Activated T-helper 1 cell treated with anti-CD3 and anti-CD28 coated beads, Interleukin-12 subunit alpha, Interleukin-12 subunit beta, Interleukin-2, Interleukin-4 antibody, amounts not matched to agents 30 ng/mL and 10 ng/mL and 1 ng/mL, durations not matched to agents 14 hours and 24 hours and 36 hours (primary cell): Measurements from ENCODE around the gene MAMDC4. TPM values are rescaled to one million over a fixed set of nuclear protein-coding genes. Genes with fewer than 3 reads are reported as not detected.

Source experiments
- DNase-seq: peaks from one replicate; pipeline ENCODE4 v3.0.0; 2021; ENCODE audit warnings: low spot score
- H3K27ac Mint-ChIP-seq: one replicate; pipeline ENCODE4 v1.8.0; 2021; ENCODE audit warnings: mild to moderate bottlenecking, mixed read lengths
- H3K27me3 Mint-ChIP-seq: one replicate; pipeline ENCODE4 v1.8.0; 2022; ENCODE audit warnings: mild to moderate bottlenecking, moderate library complexity, mixed read lengths; ENCODE audit not compliant: insufficient read depth
- H3K36me3 Mint-ChIP-seq: one replicate; pipeline ENCODE4 v1.8.0; 2021; ENCODE audit warnings: low read depth, mixed read lengths
- H3K4me1 Mint-ChIP-seq: one replicate; pipeline ENCODE4 v1.8.0; 2021; ENCODE audit warnings: low read depth, mixed read lengths
- H3K4me3 Mint-ChIP-seq: one replicate; pipeline ENCODE4 v1.8.0; 2021; ENCODE audit warnings: mild to moderate bottlenecking, moderate library complexity, mixed read lengths
- H3K9me3 Mint-ChIP-seq: one replicate; pipeline ENCODE4 v1.8.0; 2021; ENCODE audit warnings: mixed read lengths
- intact Hi-C: fragments of 100-400 bp; cut with micrococcal nuclease; formaldehyde crosslinking; loops from one replicate; pipeline ENCODE4 v1.15.1; 2024
- total RNA-seq: library from RNA; stranded (reverse); gene quantifications from 2 replicates; pipeline ENCODE4 v1.2.3, GENCODE V29; 2022

The MAMDC4 gene
- total RNA-seq, 1 donor from 2014 or later, result 18.2 TPM

GRCh38 chr9:136814725-136815421 is 37.3 kb upstream of the MAMDC4 start:
- peaks cover 35% of the 10 kb centered on the region for H3K36me3 Mint-ChIP-seq
- H3K27ac Mint-ChIP-seq, result no peak overlapping the region
- peaks cover 38% of the 10 kb centered on the region for H3K4me1 Mint-ChIP-seq
- no peaks in the 10 kb centered on the region for H3K27me3 Mint-ChIP-seq
- no peak overlapping the region for H3K4me3 Mint-ChIP-seq
- intact Hi-C loops, result no loop called here
- no peak for DNase-seq
- no peaks in the 10 kb centered on the region for H3K9me3 Mint-ChIP-seq

- Mint-ChIP-seq H3K36me3 (peaks cover 31% of the 10 kb centered on the region), H3K4me3 (no peak overlapping the region), H3K4me1 (peaks cover 34% of the 10 kb centered on the region), H3K27ac (no peak overlapping the region), H3K9me3 (no peaks in the 10 kb centered on the region), H3K27me3 (no peaks in the 10 kb centered on the region)
- intact Hi-C loops, result no loop called here
- no peak for DNase-seq
Measured at GRCh38 chr9:136815422-136815782, 36.7 kb upstream of the MAMDC4 start.

GRCh38 chr9:136820971-136821825 is 30.9 kb upstream of the MAMDC4 start:
- H3K27ac Mint-ChIP-seq, result no peak overlapping the region
- intact Hi-C loops, result no loop called here
- peaks cover 6% of the 10 kb centered on the region for H3K36me3 Mint-ChIP-seq
- no peaks in the 10 kb centered on the region for H3K4me1 Mint-ChIP-seq
- no peaks in the 10 kb centered on the region for H3K27me3 Mint-ChIP-seq
- no peaks in the 10 kb centered on the region for H3K9me3 Mint-ChIP-seq
- H3K4me3 Mint-ChIP-seq, result no peak overlapping the region
- DNase-seq, result no peak

- H3K27me3 Mint-ChIP-seq, result no peaks in the 10 kb centered on the region
- H3K27ac Mint-ChIP-seq, result no peak overlapping the region
- intact Hi-C loops, result no loop called here
- H3K36me3 Mint-ChIP-seq, result peaks cover 3% of the 10 kb centered on the region
- no peaks in the 10 kb centered on the region for H3K9me3 Mint-ChIP-seq
- H3K4me3 Mint-ChIP-seq, result no peak overlapping the region
- DNase-seq, result no peak
- no peaks in the 10 kb centered on the region for H3K4me1 Mint-ChIP-seq
Measured at GRCh38 chr9:136821826-136822544, 30.2 kb upstream of the MAMDC4 start.

GRCh38 chr9:136823136-136824046 is 28.8 kb upstream of the MAMDC4 start:
- intact Hi-C loops, result no loop called here
- no peaks in the 10 kb centered on the region for H3K9me3 Mint-ChIP-seq
- no peak for DNase-seq
- H3K4me1 Mint-ChIP-seq, result no peaks in the 10 kb centered on the region
- H3K4me3 Mint-ChIP-seq, result no peak overlapping the region
- H3K36me3 Mint-ChIP-seq, result no peaks in the 10 kb centered on the region
- no peak overlapping the region for H3K27ac Mint-ChIP-seq
- no peaks in the 10 kb centered on the region for H3K27me3 Mint-ChIP-seq

- Mint-ChIP-seq H3K27ac (no peak overlapping the region), H3K36me3 (peaks cover 3% of the 10 kb centered on the region), H3K4me1 (no peaks in the 10 kb centered on the region), H3K27me3 (no peaks in the 10 kb centered on the region), H3K9me3 (no peaks in the 10 kb centered on the region), H3K4me3 (no peak overlapping the region)
- DNase-seq, result no peak
- intact Hi-C loops, result no loop called here
Measured at GRCh38 chr9:136824496-136825225, 27.5 kb upstream of the MAMDC4 start.

- Mint-ChIP-seq H3K27ac (no peak overlapping the region), H3K4me1 (no peaks in the 10 kb centered on the region), H3K36me3 (peaks cover 3% of the 10 kb centered on the region), H3K4me3 (no peak overlapping the region), H3K27me3 (no peaks in the 10 kb centered on the region), H3K9me3 (no peaks in the 10 kb centered on the region)
- DNase-seq, result no peak
- intact Hi-C loops, result no loop called here
Measured at GRCh38 chr9:136825295-136826187, 26.6 kb upstream of the MAMDC4 start.

GRCh38 chr9:136826188-136826541 is 26.0 kb upstream of the MAMDC4 start:
- Mint-ChIP-seq H3K27ac (no peak overlapping the region), H3K4me3 (no peak overlapping the region), H3K9me3 (no peaks in the 10 kb centered on the region), H3K4me1 (no peaks in the 10 kb centered on the region), H3K27me3 (no peaks in the 10 kb centered on the region), H3K36me3 (peaks cover 3% of the 10 kb centered on the region)
- no peak for DNase-seq
- intact Hi-C loops, result no loop called here

GRCh38 chr9:136826703-136827582 is 25.2 kb upstream of the MAMDC4 start:
- no peaks in the 10 kb centered on the region for H3K4me1 Mint-ChIP-seq
- H3K27ac Mint-ChIP-seq, result no peak overlapping the region
- H3K36me3 Mint-ChIP-seq, result peaks cover 3% of the 10 kb centered on the region
- no peaks in the 10 kb centered on the region for H3K27me3 Mint-ChIP-seq
- H3K4me3 Mint-ChIP-seq, result no peak overlapping the region
- H3K9me3 Mint-ChIP-seq, result no peaks in the 10 kb centered on the region
- DNase-seq, result no peak
- intact Hi-C loops, result no loop called here

GRCh38 chr9:136827794-136828473 is 24.2 kb upstream of the MAMDC4 start:
- no peak for DNase-seq
- H3K27me3 Mint-ChIP-seq, result no peaks in the 10 kb centered on the region
- H3K9me3 Mint-ChIP-seq, result no peaks in the 10 kb centered on the region
- H3K4me3 Mint-ChIP-seq, result no peak overlapping the region
- H3K36me3 Mint-ChIP-seq, result peaks cover 3% of the 10 kb centered on the region
- intact Hi-C loops, result no loop called here
- no peak overlapping the region for H3K27ac Mint-ChIP-seq
- no peaks in the 10 kb centered on the region for H3K4me1 Mint-ChIP-seq
